ENCODE data around the gene USP9Y.
"Not testable (repeated sequence)": the region's sequence is repeated elsewhere in the genome, so short reads cannot be mapped to it uniquely, and the experiment has no call there.

USP9Y gene, protein sequence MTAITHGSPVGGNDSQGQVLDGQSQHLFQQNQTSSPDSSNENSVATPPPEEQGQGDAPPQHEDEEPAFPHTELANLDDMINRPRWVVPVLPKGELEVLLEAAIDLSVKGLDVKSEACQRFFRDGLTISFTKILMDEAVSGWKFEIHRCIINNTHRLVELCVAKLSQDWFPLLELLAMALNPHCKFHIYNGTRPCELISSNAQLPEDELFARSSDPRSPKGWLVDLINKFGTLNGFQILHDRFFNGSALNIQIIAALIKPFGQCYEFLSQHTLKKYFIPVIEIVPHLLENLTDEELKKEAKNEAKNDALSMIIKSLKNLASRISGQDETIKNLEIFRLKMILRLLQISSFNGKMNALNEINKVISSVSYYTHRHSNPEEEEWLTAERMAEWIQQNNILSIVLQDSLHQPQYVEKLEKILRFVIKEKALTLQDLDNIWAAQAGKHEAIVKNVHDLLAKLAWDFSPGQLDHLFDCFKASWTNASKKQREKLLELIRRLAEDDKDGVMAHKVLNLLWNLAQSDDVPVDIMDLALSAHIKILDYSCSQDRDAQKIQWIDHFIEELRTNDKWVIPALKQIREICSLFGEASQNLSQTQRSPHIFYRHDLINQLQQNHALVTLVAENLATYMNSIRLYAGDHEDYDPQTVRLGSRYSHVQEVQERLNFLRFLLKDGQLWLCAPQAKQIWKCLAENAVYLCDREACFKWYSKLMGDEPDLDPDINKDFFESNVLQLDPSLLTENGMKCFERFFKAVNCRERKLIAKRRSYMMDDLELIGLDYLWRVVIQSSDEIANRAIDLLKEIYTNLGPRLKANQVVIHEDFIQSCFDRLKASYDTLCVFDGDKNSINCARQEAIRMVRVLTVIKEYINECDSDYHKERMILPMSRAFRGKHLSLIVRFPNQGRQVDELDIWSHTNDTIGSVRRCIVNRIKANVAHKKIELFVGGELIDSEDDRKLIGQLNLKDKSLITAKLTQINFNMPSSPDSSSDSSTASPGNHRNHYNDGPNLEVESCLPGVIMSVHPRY (N-terminal part only)

DNA sequence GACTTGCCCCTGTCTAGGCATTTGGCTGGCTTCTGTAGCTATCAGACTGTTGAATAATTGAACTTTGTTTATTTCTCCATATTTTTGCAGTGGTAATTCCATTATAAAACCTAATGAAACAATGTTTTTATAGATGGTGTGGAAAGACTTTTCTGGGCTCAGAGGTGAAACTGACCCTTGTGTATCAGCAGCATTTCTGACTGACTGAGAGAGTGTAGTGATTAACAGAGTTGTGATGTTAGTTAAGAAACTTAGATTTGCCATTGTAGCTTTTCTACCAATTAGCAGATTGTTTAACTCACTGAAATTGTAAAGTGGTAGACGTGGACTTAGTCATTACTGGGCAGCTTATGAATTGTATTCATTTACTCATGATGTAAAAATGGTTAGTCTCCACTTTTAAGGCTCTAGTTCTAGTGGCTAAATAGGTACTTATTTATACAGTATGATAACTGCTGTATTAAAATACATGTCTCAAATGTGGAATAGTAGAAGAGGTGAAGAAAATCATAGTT, at the start of gene USP9Y:
USP9Y (plus strand) TSS at position 51 of the 515 bp plus-strand sequence. CDS start 8,217 bp downstream, outside the sequence.
- DNase-seq = no peak

DNA sequence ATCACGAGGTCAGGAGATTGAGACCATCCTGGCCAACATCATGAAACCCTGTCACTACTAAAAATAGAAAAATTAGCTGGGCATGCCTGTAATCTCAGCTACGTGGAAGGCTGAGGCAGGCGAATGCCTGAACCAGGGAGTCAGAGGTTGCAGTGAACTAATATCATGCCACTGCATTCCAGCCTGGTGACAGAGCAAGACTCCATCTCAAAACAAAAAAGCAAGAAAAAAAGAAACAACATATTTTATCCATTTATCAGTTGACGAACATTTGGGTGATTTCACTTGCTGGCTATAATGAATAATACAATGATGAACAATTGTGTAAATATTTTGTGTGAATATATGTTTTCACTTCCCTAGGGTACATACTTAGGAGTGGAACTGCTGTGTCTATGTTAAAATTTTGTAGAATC, 49.4 kb upstream of the USP9Y start:
- DNase-seq = no peak

DNA sequence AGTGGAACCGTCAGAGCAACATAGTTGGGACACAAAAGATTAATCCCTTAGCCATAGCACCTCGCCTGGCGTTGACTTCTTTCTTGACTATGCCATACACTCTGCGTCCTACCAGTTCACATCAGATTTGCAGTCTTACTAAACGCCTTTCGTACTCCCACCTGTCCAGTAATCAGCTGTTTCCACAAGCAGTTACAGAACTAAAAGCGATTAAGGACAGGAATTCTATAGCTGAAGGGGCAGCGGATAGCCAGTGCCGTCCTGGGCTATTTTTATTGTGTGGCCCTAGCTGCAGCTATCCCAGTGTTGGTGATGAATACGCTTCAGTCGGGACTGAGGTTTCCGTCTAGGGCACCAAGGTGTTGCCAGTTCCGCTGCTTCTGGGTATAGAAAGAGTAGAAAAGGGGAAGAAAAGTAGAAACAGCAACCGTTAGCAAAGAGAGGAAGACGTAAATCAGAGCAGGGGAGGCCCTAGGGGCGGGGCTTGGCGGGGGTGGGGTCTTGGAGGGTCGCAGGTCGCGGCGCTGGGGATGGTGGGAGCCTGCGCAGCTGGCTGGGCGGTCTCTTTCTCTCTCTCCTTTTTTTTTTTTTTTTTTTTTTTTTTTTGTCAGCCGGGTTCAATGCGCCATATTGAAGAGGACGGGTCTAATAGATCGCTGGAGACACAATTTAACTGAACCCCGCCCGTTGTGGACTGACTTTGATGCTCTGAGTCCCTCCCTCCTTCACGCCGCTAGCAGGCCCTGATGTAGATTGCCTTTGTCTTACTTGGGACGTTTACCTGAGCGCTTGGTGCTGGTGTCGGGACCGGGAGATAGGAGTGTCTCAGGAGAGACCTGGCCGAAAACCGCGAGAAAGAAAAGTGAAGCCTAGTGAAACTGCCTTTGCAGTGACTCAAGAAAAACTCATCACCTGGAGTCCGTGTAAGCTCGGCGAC, 39.0 kb upstream of the USP9Y start:
- DNase-seq = no peak

DNA sequence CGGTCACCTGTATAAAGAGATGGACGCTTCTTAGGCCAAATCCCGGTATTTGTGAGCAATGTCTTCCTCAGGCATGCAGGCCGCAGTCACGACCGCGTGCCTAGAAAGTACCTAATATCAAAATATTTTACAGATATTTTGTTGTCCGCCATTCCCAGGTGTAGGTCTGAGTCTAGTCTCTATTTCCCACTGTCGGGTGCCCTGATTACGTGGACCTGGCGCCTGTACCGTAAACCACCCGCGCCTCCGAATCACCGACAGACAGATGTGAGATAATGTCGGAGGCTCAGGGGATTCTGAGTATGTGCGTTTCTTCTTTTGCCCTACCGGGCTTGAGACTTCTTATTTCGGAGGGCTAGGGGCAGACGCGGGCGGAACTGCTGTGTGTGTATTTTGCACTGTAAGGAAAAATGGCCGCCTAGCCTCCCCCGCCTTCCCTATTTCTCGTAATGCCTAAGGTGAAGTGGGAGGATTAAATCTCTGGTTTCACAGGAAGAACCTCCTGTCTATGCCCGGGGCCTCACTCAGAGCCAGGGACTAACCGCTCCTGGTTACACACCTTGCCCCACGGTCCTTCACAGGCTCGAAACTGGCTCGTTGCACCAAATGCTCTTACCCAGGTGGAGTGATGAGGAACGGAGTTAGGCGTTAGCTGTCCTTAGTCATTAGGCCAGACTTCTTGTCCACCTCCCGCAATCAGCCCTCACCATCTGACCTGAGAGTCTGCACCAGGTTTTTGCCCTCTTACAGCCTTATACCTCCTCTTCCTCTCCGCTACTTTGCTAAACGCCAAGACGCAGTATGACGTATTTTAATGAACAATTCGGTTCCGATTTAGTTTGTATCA, 38.1 kb upstream of the USP9Y start:
- no peak for DNase-seq

DNA sequence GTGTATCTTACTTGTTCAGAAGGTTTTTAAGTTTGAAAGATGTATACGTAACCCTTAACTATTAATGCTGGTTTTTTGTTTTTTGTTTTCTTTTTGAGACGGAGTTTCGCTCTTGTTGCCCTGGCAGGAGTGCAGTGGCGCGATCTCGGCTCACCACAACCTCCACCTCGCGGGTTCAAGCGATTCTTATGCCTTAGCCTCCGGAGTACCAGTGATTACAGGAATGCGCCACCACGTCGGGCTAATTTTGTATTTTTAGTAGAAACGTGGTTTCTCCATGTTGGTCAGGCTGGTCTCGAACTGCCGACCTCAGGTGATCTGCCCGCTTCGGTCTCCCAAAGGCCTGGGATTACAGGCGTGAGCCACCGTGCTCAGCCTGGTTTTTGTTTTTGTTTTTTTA, 37.2 kb upstream of the USP9Y start:
- DNase-seq = not testable (repeated sequence)

DNA sequence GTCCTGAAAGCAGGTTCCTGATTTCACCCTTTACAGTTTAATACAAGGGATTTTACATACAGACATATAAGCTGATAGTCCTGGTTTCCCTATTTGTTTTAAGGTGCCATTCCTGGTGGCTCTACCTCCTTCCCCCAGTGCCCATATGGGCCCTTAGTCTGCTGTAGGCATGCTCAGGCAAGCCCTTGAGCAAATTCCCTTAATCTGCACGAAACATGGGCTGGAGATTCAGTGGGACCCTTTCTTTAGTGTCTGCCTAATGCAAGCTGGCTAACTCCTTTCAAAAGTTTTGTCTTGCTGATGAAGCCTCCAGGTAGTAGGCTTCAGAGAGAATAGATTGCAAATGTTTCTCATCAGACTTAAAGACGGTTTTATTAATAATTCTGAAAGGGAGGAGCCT, 22.9 kb upstream of the USP9Y start:
- no peak for DNase-seq

DNA sequence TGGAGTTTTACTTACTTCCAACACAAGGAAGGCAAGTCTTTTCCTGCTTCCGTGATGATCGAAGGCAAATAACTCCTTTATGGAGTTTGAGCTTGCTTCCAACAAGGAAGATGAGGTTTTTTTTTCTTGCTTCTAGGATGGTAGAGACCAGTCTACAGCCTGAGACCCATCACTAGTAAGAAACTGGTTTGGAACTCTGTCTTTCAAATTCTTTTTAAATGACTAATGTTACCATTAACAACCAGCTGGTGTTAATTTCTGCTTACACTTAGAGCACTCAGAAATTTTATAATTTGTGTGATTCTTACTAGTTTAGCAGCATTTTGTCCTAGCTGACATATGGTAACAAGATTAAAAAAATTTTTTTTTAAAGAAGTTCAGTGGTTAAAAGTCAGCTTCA, 19.5 kb upstream of the USP9Y start:
- no peak for DNase-seq

DNA sequence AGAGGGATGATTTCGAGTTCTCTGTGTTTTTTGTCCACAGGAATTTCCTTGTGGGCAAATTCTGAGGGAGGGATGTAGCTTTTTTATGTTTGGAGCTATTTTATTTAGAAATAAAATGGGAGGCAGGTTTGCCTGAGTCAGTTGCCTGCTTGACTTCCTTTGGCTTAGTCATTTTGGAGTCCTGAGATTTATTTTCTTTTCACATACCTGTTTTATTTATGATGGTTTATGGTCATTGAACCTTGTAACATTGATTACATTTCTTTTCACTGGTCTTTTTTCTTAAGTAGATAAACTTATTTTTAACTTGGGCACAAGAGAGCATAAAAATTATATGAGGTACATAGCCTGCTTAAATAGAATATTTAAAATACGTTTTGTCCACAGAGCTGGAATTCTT, 12.7 kb upstream of the USP9Y start:
- DNase-seq = no peak

DNA sequence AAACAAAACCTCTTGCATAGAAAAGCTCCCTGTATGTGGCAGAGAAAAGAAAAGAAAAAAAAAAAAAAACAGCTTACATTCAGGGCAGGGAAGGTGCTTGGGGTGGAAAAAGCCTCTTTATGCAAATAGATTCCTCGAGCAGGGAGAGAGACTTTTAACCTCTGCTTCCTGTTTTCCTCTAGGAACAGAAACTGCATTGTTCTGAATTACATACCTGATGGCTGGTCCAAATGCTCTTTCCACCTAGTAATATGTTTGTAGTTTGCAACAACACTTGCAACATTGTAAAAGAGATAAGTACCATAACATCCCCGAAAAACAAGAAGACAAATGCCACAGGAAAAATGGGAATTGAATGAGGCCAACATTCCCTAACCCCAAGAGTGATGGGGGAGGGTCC, 944 bp upstream of the USP9Y start:
- no peak for DNase-seq

DNA sequence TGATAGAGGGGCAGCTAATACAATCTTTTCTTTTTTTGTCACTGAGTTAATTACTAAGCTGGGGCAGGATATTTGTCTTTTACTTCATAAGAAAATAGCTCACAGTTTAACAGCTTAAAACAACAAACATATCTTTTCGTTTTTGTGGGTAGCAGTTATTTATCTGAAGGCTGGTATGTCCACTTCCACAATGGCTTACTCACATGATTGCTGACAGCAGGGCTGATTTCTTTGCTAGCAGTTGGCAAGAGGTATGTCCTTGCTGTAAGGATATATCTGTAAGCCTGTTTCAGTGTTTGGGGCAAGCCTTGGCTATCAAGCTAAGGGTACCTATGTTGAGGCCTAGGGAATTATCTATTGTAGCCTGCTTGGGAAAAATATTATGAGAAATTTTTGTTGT, 1.1 kb downstream of the USP9Y start:
- no peak for DNase-seq

DNA sequence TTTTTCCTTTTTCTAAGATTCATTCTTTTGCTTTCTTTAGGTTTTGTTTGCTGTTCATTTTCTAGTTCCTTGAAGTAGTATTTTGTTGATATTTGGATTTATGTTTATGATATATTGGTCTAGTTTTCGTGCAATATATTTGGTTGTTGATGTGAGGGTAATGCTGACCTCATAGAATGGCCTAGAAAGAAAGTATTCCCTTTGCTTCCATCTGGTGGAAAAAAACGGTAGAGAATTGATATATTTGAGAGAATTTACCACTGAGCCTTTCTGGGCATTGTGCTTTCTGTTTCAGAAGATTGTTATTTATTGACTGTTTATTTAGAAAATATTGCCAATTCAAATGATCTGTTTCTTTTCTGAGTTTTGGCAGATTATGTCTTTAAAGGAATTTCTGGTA, 9.4 kb downstream of the USP9Y start:
- no peak for DNase-seq

DNA sequence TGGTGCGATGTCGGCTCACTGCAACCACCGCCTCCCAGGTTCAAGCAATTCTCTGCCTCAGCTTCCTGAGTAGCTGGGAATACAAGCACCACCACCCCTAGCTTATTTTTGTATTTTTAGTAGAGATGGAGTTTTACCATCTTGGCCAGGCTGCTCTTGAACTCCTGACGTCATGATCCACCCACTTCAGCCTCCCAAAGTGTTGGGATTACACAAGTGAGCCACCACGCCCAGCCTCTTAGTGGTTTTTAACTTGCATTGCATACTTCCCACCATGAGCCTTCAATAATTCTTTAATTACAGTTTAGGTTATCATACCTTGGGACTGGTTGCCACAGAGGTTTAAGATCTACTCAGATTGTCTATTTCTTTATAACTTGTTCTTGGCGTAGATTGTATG, 14.3 kb downstream of the USP9Y start:
- no peak for DNase-seq

DNA sequence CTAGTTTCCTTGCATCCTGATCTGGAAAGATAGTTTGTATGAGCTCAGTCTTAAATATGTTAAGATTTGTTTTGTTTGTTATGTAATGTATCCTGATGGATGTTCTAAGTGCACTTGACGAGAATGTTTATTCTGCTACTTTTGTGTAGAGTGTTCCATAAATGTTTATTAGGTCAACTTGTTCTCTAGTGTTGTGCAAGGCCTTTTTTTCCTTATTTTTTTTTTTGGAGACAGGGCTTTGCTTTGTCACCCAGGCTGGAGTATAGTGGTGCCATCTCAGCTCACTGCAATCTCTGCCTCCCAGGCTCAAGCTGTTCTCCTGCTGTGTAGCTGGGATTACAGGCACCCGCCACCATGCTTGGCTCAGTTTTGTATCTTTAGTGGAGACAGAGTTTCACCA, 28.7 kb downstream of the USP9Y start:
- DNase-seq = no peak

DNA sequence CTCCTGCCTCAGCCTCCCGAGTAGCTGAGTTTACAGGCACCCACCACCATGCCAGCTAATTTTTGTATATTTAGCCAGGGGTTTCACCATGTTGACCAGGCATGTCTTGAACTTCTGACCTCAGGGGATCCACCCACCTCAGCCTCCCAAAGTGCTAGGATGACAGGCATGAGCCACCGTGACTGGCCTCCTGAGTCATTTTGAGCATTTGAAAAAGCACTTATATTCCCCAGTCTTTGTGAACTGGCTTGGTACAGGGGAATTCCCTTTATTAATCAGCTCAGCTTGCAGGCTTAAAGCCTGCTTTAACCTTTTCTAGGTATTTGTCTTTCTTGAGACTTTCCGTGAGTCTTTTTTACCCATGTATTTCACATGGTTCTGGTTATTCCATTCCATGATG, 32.6 kb downstream of the USP9Y start:
- no peak for DNase-seq

DNA sequence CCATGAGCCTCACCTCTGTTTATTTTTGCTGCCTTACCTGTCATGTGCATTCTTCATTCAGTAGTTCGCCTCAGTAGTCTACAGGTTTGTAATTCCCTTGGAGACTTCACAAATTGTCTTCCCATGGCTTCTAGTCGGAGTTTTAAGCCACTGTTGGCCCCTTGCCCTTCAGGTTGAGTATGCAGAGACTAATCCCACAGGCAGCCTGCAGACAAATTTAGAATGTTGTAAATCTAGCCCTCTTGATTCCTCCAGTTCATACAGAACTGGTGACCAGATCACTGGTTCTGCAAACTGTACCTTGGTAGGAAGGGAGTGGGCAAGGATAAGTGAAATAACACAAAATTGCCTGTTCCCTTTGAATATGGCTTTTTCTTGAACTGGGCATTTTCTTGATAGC, 33.0 kb downstream of the USP9Y start:
- DNase-seq = no peak

DNA sequence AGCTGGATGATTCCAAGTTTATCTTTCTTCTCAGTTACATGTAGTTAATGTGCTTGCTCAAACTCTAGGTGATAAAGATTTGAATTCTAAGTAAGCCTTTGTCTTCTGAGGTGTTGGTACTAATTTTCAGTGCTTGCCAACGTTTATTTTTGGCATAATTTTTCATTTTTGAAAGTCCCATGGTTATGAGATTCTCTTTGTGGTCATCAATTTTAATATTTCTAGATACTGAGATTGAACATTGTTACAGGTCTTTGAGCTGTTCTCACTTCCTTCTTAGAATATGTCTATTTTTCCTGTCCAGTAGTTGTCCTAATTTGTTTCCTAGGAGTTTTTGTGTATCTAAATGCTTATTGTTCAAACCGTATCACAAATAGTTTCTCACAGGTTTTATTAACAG, 40.4 kb downstream of the USP9Y start:
- DNase-seq = no peak

DNA sequence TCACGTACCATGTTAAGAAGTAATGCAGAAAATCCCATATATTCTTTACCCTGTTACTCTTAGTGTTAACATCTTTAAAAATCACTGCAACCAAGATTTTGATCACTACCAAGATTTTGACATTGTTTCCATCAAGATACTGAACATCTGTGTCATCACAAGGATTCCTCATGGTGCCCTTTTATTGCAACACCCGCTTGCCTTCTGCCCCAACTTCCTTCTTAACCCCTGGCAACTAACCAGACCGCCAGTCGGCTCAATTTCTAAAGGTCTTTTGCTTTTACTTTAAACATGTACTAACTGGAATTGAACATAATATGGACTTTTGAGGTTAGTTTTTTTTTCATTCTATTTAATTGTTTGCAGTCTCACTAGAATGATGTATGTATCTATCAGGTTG, 41.7 kb downstream of the USP9Y start:
- no peak for DNase-seq

DNA sequence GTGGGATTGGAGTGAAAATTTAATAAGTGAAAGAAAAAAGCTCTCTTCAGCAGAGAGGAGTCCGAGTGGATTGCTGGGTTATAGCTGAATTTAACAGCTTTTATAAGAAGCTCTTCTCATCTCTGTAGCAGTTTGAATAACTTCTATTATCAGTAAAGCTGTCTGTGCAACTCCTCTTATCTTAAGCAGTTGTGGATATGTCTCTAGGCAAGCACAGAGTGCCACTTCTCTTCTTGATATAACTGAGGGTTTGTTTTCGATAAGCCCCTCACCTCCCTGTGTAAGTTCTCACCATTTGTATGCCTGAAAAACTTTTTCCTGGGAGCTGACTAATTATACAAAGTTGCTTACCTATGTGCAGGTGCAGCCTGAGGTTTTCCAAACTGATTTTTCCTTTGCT, 43.1 kb downstream of the USP9Y start:
- DNase-seq = no peak

DNA sequence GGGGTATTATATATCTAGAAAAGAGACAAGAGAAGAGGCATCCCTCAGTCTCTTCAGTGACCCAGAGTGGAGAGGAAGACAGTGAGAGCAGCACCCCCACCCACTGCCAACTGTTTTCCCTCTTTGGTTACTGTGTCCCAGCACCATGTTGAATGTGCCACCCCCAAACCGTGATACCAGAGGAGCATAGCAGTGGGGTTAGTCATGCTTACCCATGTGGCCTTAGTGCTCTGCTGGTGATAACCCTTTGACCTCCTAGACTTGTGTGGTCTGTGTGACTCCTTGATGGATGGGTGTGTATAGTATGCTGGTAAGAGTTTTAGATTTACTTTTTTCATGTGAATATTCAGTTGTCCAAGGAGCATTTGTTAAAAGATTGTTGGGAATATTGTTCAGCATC, 48.3 kb downstream of the USP9Y start:
- no peak for DNase-seq

DNA sequence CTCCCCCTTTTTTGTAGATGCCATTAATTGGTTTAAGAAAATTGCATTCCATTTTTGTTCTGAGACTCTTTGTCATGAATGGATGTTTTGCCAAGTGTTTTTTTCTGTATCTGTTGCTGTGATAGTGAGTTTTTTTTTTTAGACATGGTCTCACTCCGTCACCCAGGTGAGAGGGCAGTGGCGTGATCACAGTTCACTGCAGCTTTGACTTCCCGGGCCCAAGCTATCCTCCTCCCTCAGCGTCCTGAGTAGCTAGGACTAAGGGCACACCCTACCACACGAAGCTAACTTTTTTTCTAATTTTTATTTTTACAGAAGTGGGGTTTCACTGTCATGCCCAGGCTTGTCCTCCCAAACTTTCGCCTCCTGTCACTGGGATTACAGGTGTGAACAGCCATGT, 51.8 kb downstream of the USP9Y start:
- DNase-seq = no peak

DNA sequence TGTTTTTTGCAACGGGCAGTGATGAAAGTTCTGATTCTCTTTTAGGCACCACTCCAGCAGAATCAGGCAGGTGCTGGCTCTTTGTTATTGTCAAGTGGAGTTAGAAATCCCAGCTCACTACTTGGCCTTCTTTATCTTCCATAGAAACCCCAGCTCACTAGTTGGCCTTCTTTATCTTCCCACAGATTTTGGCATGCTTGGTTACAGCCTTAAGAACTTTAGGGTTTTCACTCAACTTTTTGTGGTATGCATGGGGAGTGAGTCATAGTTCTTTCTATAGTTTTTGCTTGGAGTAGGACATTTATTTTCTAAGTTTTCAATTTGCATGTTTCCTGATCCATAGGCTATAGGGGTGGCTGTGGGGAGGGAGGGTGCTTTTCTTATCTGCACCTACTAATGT, 55.0 kb downstream of the USP9Y start:
- DNase-seq = no peak

DNA sequence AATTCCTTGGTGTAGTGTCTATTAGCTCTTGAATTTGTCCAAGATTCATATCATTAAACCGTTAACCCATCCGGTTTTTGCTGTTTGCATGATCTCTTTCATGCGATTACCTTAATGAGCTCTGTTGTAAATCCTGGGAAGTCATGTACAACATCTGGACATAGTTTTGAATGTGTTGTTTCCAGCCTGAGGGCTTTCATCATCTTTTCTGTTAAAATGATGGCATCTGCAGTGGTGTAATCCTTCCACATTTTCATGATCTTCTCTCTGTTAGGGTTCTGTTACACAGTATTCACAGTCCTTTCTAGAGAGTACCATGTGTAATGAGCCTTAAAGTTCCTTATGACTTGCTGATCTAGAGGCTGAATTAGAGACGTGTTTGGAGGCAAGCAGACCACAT, 64.9 kb downstream of the USP9Y start:
- no peak for DNase-seq

Measured in NCI-H1436 (cell line).